ENCODE measurements around the gene PXDC1. TPM values are rescaled to one million over a fixed set of nuclear protein-coding genes. Genes with fewer than 3 reads are reported as not detected.
"Not testable (repeated sequence)": the region's sequence is repeated elsewhere in the genome, so short reads cannot be mapped to it uniquely, and the experiment has no call there.

PXDC1 gene
- total and polyA plus RNA-seq, 8 donors = 1.2 to 90.1 (median 35.3) TPM

- no peak for DNase-seq
- H3K27me3 ChIP-seq = no peaks in the 10 kb centered on the region
- H3K9me3 ChIP-seq = no peaks in the 10 kb centered on the region
- no peaks in the 10 kb centered on the region for H3K36me3 ChIP-seq
- no peaks in the 10 kb centered on the region for H3K4me1 ChIP-seq
- TF ChIP-seq POLR2AphosphoS5 (IDR thresholded peaks at IDR 0.05) (no peak), EP300 (IDR thresholded peaks at IDR 0.05) (no peak), POLR2A (IDR thresholded peaks at IDR 0.05) (no peak), CTCF (IDR thresholded peaks at IDR 0.05) (no peak)
- no peak overlapping the region for H3K4me3 ChIP-seq
- intact Hi-C loops (cut with DNase I; ENCODE audit: low total_unique reads) = no loop called here
- H3K27ac ChIP-seq = no peak overlapping the region
- WGBS, 5 donors = 78 to 94% (median 89%) methylated on average over 40 to 57 of the region's 57 CpGs
These were observed 20.0 kb upstream of the PXDC1 start for GRCh38 chr6:3771407-3772011.

GRCh38 chr6:3770023-3770720 lies 18.7 kb upstream of the PXDC1 start:
- intact Hi-C loops (cut with DNase I; ENCODE audit: low total_unique reads) = no loop called here
- no peaks in the 10 kb centered on the region for H3K36me3 ChIP-seq
- peaks cover 0 to 4% (median 0%) of the 10 kb centered on the region in 4 donors for H3K4me1 ChIP-seq
- no peak overlapping the region for H3K4me3 ChIP-seq
- DNase-seq = no peak
- no peaks in the 10 kb centered on the region for H3K9me3 ChIP-seq
- H3K27ac ChIP-seq = no peak overlapping the region
- no peaks in the 10 kb centered on the region for H3K27me3 ChIP-seq
- TF ChIP-seq EP300 (IDR thresholded peaks at IDR 0.05) (no peak), POLR2AphosphoS5 (IDR thresholded peaks at IDR 0.05) (no peak), CTCF (IDR thresholded peaks at IDR 0.05) (no peak), POLR2A (IDR thresholded peaks at IDR 0.05) (no peak)
- 61 to 72% (median 63%) methylated on average over 10 of the region's 10 CpGs for WGBS, 5 donors

GRCh38 chr6:3769610-3770009 lies 18.1 kb upstream of the PXDC1 start:
- intact Hi-C loops (cut with DNase I; ENCODE audit: low total_unique reads) = no loop called here
- DNase-seq = no peak
- TF ChIP-seq POLR2A (IDR thresholded peaks at IDR 0.05) = no peak
- TF ChIP-seq CTCF (IDR thresholded peaks at IDR 0.05) = no peak
- TF ChIP-seq POLR2AphosphoS5 (IDR thresholded peaks at IDR 0.05) = no peak
- TF ChIP-seq EP300 (IDR thresholded peaks at IDR 0.05) = no peak
- Histone ChIP-seq H3K27me3 (no peaks in the 10 kb centered on the region), H3K9me3 (no peaks in the 10 kb centered on the region), H3K4me3 (no peak overlapping the region), H3K36me3 (no peaks in the 10 kb centered on the region), H3K27ac (no peak overlapping the region), H3K4me1 (peaks cover 0 to 4% (median 0%) of the 10 kb centered on the region in 4 donors)
- 85 to 92% (median 89%) methylated on average over 6 of the region's 6 CpGs for WGBS, 5 donors

GRCh38 chr6:3768502-3768901 lies 17.0 kb upstream of the PXDC1 start:
- WGBS, 5 donors = 60 to 92% (median 79%) methylated on average over 2 of the region's 2 CpGs
- intact Hi-C loops (cut with DNase I; ENCODE audit: low total_unique reads) = no loop called here
- TF ChIP-seq EP300 (IDR thresholded peaks at IDR 0.05) (no peak), POLR2A (IDR thresholded peaks at IDR 0.05) (no peak), POLR2AphosphoS5 (IDR thresholded peaks at IDR 0.05) (no peak), CTCF (IDR thresholded peaks at IDR 0.05) (no peak)
- no peak for DNase-seq
- Histone ChIP-seq H3K4me1 (peaks cover 0 to 4% (median 0%) of the 10 kb centered on the region in 4 donors), H3K27ac (no peak overlapping the region), H3K27me3 (no peaks in the 10 kb centered on the region), H3K9me3 (no peaks in the 10 kb centered on the region), H3K36me3 (no peaks in the 10 kb centered on the region), H3K4me3 (no peak overlapping the region)

- intact Hi-C loops (cut with DNase I; ENCODE audit: low total_unique reads); H3K36me3 ChIP-seq; DNase-seq; H3K9me3 ChIP-seq; H3K27ac ChIP-seq; H3K4me1 ChIP-seq; H3K27me3 ChIP-seq; H3K4me3 ChIP-seq: not testable (repeated sequence)
- WGBS, 5 donors = 85 to 92% (median 88%) methylated on average over 6 of the region's 6 CpGs
These were observed 16.0 kb upstream of the PXDC1 start for GRCh38 chr6:3767483-3767882.

All from stomach (tissue), 9 donors.